Suprapubic skin (tissue), 4 donors: Measurements from ENCODE around the gene SMIM21. TPM values are rescaled to one million over a fixed set of nuclear protein-coding genes. Genes with fewer than 3 reads are reported as not detected.

Experiments used
- DNase-seq, 2 donors: peaks; one replicate each; pipeline ENCODE4 v3.0.0-alpha.2; 2019; ENCODE audit warnings: low spot score in 2 of 2
- H3K27ac ChIP-seq: fragments of 200-600 bp; sonication (generic); one replicate; pipeline ENCODE4 v1.5.1; 2019
- H3K27me3 ChIP-seq: fragments of 200-600 bp; sonication (generic); one replicate; pipeline ENCODE4 v1.5.1; 2019
- H3K36me3 ChIP-seq: fragments of 200-600 bp; sonication (generic); one replicate; pipeline ENCODE4 v1.5.1; 2019
- H3K4me1 ChIP-seq: fragments of 200-600 bp; sonication (generic); one replicate; pipeline ENCODE4 v1.5.1; 2019
- H3K4me3 ChIP-seq: fragments of 200-600 bp; sonication (generic); one replicate; pipeline ENCODE4 v1.5.1; 2019; ENCODE audit warnings: mild to moderate bottlenecking
- H3K9me3 ChIP-seq: fragments of 200-600 bp; sonication (generic); one replicate; pipeline ENCODE4 v1.5.1; 2019
- CTCF ChIP-seq, 2 donors: fragments of 200-600 bp in 1 of 2; fragments of 450-650 bp in 1 of 2; sonication (generic) in 1 of 2; IDR thresholded peaks; one replicate each; pipeline ENCODE4 v1.5.1; 2016 to 2019; ENCODE audit warnings: antibody characterized with exemption in 2 of 2, mild to moderate bottlenecking in 1 of 2, moderate library complexity in 1 of 2
- EP300 ChIP-seq: sonication (generic); formaldehyde crosslinking; IDR thresholded peaks from one replicate; pipeline ENCODE4 v1.6.1; 2017; ENCODE audit warnings: antibody characterized with exemption
- POLR2A ChIP-seq, 2 donors: fragments of 450-650 bp; IDR thresholded peaks; one replicate each; pipeline ENCODE4 v1.6.1; 2017; ENCODE audit warnings: antibody characterized with exemption in 2 of 2, mild to moderate bottlenecking in 2 of 2, moderate library complexity in 2 of 2
- WGBS: methylation state at CpG from one replicate; pipeline ENCODE4 v1.1.5; 2018; 5-methylcytosine and 5-hydroxymethylcytosine counted together
- total RNA-seq, 4 donors: library from RNA; depleted of rRNA; stranded (reverse); fragments of >200 nt; gene quantifications; one replicate each; pipeline ENCODE4 v1.1.0, GENCODE V29; 2016

SMIM21 gene
- total RNA-seq, 4 donors from 2014 or later: not detected

- Histone ChIP-seq H3K9me3 (no peaks in the 10 kb centered on the region), H3K4me1 (no peaks in the 10 kb centered on the region), H3K27me3 (no peaks in the 10 kb centered on the region), H3K36me3 (no peaks in the 10 kb centered on the region), H3K4me3 (no peak overlapping the region), H3K27ac (no peak overlapping the region)
- TF ChIP-seq EP300: no peak
- 69% methylated on average over 4 of the region's 11 CpGs for WGBS
- DNase-seq: no peak
These were observed 66.6 kb downstream of the SMIM21 start for GRCh38 chr18:75360941-75361340.

GRCh38 chr18:75360215-75360614 is 67.3 kb downstream of the SMIM21 start:
- WGBS: 88% methylated on average over 8 of the region's 8 CpGs
- no peaks in the 10 kb centered on the region for H3K27me3 ChIP-seq
- H3K9me3 ChIP-seq: no peaks in the 10 kb centered on the region
- no peak overlapping the region for H3K4me3 ChIP-seq
- H3K4me1 ChIP-seq: no peaks in the 10 kb centered on the region
- H3K36me3 ChIP-seq: no peaks in the 10 kb centered on the region
- no peak for TF ChIP-seq EP300
- no peak for TF ChIP-seq CTCF (IDR thresholded peaks at IDR 0.05)
- TF ChIP-seq POLR2A (IDR thresholded peaks at IDR 0.05): no peak
- no peak overlapping the region for H3K27ac ChIP-seq
- no peak for DNase-seq

Other genes starting within 250 kb of the SMIM21 start
- 10 to 100 TPM; 14.0 to 20.4 (median 15.5) TPM for gene PTGR3, start 218.6 kb downstream of the SMIM21 start, total RNA-seq
- 10 to 100 TPM; 15.2 to 24.5 (median 20.3) TPM for gene TSHZ1, start 216.9 kb downstream of the SMIM21 start, total RNA-seq